A549 (cell line): Measurements from ENCODE around the gene PDE1C.

ENCODE experiments used
- CTCF ChIP-seq: fragments of >200 bp; sonication (Bioruptor Twin); formaldehyde crosslinking; IDR thresholded peaks from 3 replicates; pipeline ENCODE4 v1.5.1; 2016
- EHMT2 ChIP-seq: fragments of 200-600 bp; sonication (generic); IDR thresholded peaks from 2 replicates; pipeline ENCODE4 v1.6.1; 2016; ENCODE audit warnings: antibody characterized with exemption, low read depth, mild to moderate bottlenecking, moderate library complexity
- EP300 ChIP-seq, 2 experiments: fragments of >200 bp; sonication (Bioruptor Twin); formaldehyde crosslinking; IDR thresholded peaks; 2 replicates in 1 of 2; 3 replicates in 1 of 2; pipeline ENCODE4 v1.6.1; 2016 to 2017
- HOXB13 ChIP-seq: fragments of 250-450 bp; sonication (Bioruptor Pico); IDR thresholded peaks from 2 replicates; pipeline ENCODE4 v1.5.0; 2020; ENCODE audit warnings: low read depth, mild to moderate bottlenecking, moderate library complexity
- KDM1A ChIP-seq: fragments of 200-600 bp; sonication (generic); IDR thresholded peaks from 2 replicates; pipeline ENCODE4 v1.6.1; 2016; ENCODE audit warnings: low read depth, mild to moderate bottlenecking
- POLR2A ChIP-seq: IDR thresholded peaks from 2 replicates; pipeline ENCODE4 v1.6.1; 2012; ENCODE audit warnings: mild to moderate bottlenecking, low read length
- REST ChIP-seq: fragments of 200-600 bp; sonication (generic); IDR thresholded peaks from 2 replicates; pipeline ENCODE4 v1.6.1; 2016; ENCODE audit warnings: antibody characterized with exemption, mild to moderate bottlenecking, moderate library complexity
- SREBF2 ChIP-seq: fragments of 450-650 bp; IDR thresholded peaks from 2 replicates; pipeline ENCODE4 v1.6.1; 2014; ENCODE audit warnings: mild to moderate bottlenecking, moderate library complexity
- ZFP36 ChIP-seq: fragments of 450-650 bp; IDR thresholded peaks from 2 replicates; pipeline ENCODE4 v1.6.1; 2014; ENCODE audit warnings: borderline replicate concordance; ENCODE audit not compliant: partially characterized antibody

DNA sequence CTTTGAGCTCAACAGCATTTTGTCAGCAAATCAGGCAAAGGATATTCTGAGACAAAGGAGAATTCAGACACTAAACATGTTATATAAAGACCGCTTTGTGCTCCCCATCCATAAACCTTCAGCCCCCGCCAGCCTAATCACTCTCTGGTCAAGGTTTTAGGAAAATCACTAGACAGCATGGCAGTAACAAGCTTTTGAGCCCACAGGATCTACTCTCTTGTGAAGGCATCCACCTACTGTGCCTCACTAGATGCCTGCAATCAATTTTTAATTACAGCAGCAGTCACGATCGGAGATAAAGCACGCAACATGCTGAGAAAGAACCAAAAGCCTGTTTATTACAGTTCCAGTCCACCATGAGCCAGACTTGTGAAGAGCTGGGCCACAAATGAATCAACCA, 19.1 kb downstream of the PDE1C start:
- TF ChIP-seq CTCF = no peak
- no peak for TF ChIP-seq SREBF2
- no peak for TF ChIP-seq POLR2A
- TF ChIP-seq HOXB13 = no peak
- no peak for TF ChIP-seq REST
- TF ChIP-seq EP300 (IDR thresholded peaks at IDR 0.05) = no peak
- no peak for TF ChIP-seq EHMT2
- no peak for TF ChIP-seq ZFP36
- no peak for TF ChIP-seq KDM1A
